ENCODE measurements around the gene UBE2E2. TPM values are rescaled to one million over a fixed set of nuclear protein-coding genes. Genes with fewer than 3 reads are reported as not detected.

Gene UBE2E2
- total RNA-seq, 2 experiments from 2014 or later, result 41.1 to 48.8 TPM

DNA sequence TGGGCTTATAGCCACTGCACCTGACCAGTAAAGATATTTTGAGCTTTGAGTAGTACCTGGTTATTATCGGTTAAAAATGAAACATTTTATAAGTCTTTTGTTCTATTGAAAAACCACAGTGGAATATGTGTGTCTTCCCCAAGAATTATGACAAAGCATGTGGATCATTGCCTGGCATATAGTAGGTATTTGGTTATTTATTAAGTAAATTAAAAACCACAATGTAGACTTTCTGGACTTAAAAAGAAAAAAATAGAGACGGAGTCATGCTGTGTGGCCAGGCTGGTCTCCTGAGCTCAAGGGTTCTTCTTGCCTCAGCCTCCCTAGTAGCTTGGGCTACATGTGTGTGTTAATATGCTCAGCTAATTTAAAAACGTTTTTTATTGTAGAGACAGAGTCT lies 43.5 kb downstream of the UBE2E2 start:
- Histone ChIP-seq H3K4me2 (ENCODE audit: low read length) (no peak overlapping the region), H3K27ac (ENCODE audit: low read depth, low read length, poor library complexity, severe bottlenecking) (no peak overlapping the region), H3K4me3 (ENCODE audit: low read depth, low read length, poor library complexity, severe bottlenecking) (no peak overlapping the region), H3K9me3 (ENCODE audit: low read length) (0 out of 2 replicates have a peak, but pooled peaks cover 3% of the 10 kb centered on the region), H4K20me1 (ENCODE audit: insufficient read depth, low read length) (0 out of 2 replicates have a peak, but pooled peaks cover 5% of the 10 kb centered on the region), H3K4me1 (ENCODE audit: insufficient read depth, low read length, poor library complexity, severe bottlenecking) (peaks cover 6% of the 10 kb centered on the region), H3K79me2 (ENCODE audit: insufficient read depth, low read depth, low read length) (peaks cover 59% of the 10 kb centered on the region), H3K9me2 (ENCODE audit: insufficient read depth, low read length) (no peaks in the 10 kb centered on the region), H2AFZ (ENCODE audit: low read length) (no peak overlapping the region), H3K36me3 (ENCODE audit: insufficient read depth, low read length) (no peaks in the 10 kb centered on the region)
- no TSS peak for BruUV-seq (replicated peaks)
- intact Hi-C loops (cut with micrococcal nuclease; ENCODE audit: unreplicated experiment), result no loop called here
- CTCF ChIA-PET (ENCODE audit: unreplicated experiment), result no interaction called here
- TF ChIP-seq, protein P1, sequence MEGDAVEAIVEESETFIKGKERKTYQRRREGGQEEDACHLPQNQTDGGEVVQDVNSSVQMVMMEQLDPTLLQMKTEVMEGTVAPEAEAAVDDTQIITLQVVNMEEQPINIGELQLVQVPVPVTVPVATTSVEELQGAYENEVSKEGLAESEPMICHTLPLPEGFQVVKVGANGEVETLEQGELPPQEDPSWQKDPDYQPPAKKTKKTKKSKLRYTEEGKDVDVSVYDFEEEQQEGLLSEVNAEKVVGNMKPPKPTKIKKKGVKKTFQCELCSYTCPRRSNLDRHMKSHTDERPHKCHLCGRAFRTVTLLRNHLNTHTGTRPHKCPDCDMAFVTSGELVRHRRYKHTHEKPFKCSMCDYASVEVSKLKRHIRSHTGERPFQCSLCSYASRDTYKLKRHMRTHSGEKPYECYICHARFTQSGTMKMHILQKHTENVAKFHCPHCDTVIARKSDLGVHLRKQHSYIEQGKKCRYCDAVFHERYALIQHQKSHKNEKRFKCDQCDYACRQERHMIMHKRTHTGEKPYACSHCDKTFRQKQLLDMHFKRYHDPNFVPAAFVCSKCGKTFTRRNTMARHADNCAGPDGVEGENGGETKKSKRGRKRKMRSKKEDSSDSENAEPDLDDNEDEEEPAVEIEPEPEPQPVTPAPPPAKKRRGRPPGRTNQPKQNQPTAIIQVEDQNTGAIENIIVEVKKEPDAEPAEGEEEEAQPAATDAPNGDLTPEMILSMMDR (conservative IDR thresholded peaks at IDR 0.05; ENCODE audit: low read length), result no peak
- no peak for TF ChIP-seq EZH2phosphoT487 (IDR thresholded peaks at IDR 0.05; ENCODE audit: borderline replicate concordance, low read depth, low read length)
- no peak for DNase-seq (ENCODE audit: low spot score)
- POLR2A ChIA-PET, result interaction anchor here (0.6 to 1.8 kb wide), 3 partner anchors 10 to 753 kb away, joined by 3 to 5 read pairs (median 4); no protein-coding TSS in a partner anchor

DNA sequence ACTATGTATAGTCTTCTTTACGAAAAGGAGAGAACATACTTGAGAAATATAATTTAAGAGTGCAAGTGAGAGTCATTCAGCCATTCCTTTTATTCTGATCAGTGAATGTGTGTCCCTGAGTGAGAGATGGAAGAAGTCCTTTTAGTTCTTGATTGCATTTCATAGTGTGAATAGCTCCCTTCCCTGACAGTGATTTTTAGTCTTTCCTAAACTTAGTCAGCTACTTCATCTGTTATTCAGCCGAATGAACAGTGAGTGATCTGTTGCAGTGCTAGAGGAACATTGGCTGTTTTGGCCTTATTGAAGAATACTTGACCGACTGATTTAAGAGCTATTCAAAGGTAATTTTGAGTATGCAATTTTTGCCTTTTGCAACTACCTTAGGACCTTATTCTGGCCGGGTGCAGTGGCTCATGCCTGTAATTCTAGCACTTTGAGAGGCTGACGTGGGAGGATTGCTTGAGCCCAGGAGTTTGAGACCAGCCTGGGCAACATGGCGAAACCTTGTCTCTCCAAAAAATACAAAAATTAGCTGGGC lies 45.5 kb downstream of the UBE2E2 start:
- no peak overlapping the region for H3K4me2 ChIP-seq (ENCODE audit: low read length)
- peaks cover 6% of the 10 kb centered on the region for H3K4me1 ChIP-seq (ENCODE audit: insufficient read depth, low read length, poor library complexity, severe bottlenecking)
- H3K79me2 ChIP-seq (ENCODE audit: insufficient read depth, low read depth, low read length), result peaks cover 70% of the 10 kb centered on the region
- no peak for DNase-seq (ENCODE audit: low spot score)
- no peak overlapping the region for H2AFZ ChIP-seq (ENCODE audit: low read length)
- H3K9me3 ChIP-seq (ENCODE audit: low read length), result 0 out of 2 replicates have a peak, but pooled peaks cover 3% of the 10 kb centered on the region
- ChIA-PET CTCF (ENCODE audit: unreplicated experiment) (interaction anchor here (1.0 kb wide), 1 partner anchor 9 kb away, joined by 3 read pairs; no protein-coding TSS in a partner anchor), POLR2A (interaction anchor here (0.7 to 1.5 kb wide), 3 partner anchors 8 to 19 kb away, joined by 4 to 6 read pairs (median 6); no protein-coding TSS in a partner anchor)
- no peak overlapping the region for H3K4me3 ChIP-seq (ENCODE audit: low read depth, low read length, poor library complexity, severe bottlenecking)
- no peak overlapping the region for H3K27ac ChIP-seq (ENCODE audit: low read depth, low read length, poor library complexity, severe bottlenecking)
- no TSS peak for BruUV-seq (replicated peaks)
- TF ChIP-seq, protein P1 (conservative IDR thresholded peaks at IDR 0.05; ENCODE audit: low read length), result no peak
- TF ChIP-seq EZH2phosphoT487 (IDR thresholded peaks at IDR 0.05; ENCODE audit: borderline replicate concordance, low read depth, low read length), result no peak
- peaks cover 9% of the 10 kb centered on the region; the same call in 1 of the 2 replicates for H4K20me1 ChIP-seq (ENCODE audit: insufficient read depth, low read length)
- H3K36me3 ChIP-seq (ENCODE audit: insufficient read depth, low read length), result no peaks in the 10 kb centered on the region
- H3K9me2 ChIP-seq (ENCODE audit: insufficient read depth, low read length), result no peaks in the 10 kb centered on the region
- intact Hi-C loops (cut with micrococcal nuclease; ENCODE audit: unreplicated experiment), result no loop called here

DNA sequence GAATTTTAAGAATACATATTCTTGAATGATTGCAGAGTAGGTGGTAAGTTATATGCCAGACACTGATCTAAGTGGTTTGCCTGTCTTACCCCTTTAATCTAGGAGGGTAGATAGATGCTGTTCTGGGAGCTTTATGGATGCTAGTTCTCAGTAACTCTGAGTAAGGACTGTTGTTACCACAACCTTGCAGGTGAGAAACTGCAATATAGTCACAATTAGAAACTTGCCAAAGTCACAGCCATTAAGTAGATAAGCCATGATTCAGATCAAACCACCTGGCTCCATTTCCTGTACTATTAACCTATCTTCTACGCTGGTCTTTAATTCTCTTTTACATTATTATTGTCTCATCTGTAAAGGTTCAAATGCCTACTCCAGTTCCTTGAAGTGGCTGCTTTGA lies 46.8 kb downstream of the UBE2E2 start:
- Histone ChIP-seq H3K4me1 (ENCODE audit: insufficient read depth, low read length, poor library complexity, severe bottlenecking) (peaks cover 13% of the 10 kb centered on the region), H3K9me2 (ENCODE audit: insufficient read depth, low read length) (no peaks in the 10 kb centered on the region), H2AFZ (ENCODE audit: low read length) (no peak overlapping the region), H3K79me2 (ENCODE audit: insufficient read depth, low read depth, low read length) (peaks cover 66% of the 10 kb centered on the region), H3K4me2 (ENCODE audit: low read length) (no peak overlapping the region), H3K27ac (ENCODE audit: low read depth, low read length, poor library complexity, severe bottlenecking) (no peak overlapping the region), H4K20me1 (ENCODE audit: insufficient read depth, low read length) (peaks cover 9% of the 10 kb centered on the region; the same call in 1 of the 2 replicates), H3K36me3 (ENCODE audit: insufficient read depth, low read length) (no peaks in the 10 kb centered on the region), H3K4me3 (ENCODE audit: low read depth, low read length, poor library complexity, severe bottlenecking) (no peak overlapping the region), H3K9me3 (ENCODE audit: low read length) (0 out of 2 replicates have a peak, but pooled peaks cover 3% of the 10 kb centered on the region)
- no TSS peak for BruUV-seq (replicated peaks)
- ChIA-PET POLR2A (interaction anchor here (0.7 to 1.1 kb wide), 2 partner anchors 22 to 44 kb away, joined by 3 to 7 read pairs; no protein-coding TSS in a partner anchor), CTCF (ENCODE audit: unreplicated experiment) (no interaction called here)
- intact Hi-C loops (cut with micrococcal nuclease; ENCODE audit: unreplicated experiment), result no loop called here
- no peak for DNase-seq (ENCODE audit: low spot score)
- TF ChIP-seq EZH2phosphoT487 (IDR thresholded peaks at IDR 0.05; ENCODE audit: borderline replicate concordance, low read depth, low read length), result no peak
- TF ChIP-seq, protein P1 (conservative IDR thresholded peaks at IDR 0.05; ENCODE audit: low read length), result no peak

Measured in OCI-LY7 (cell line).